GM21723 (cell line): ENCODE measurements around the gene OR4C13.
"Not testable (repeated sequence)": the region's sequence is repeated elsewhere in the genome, so short reads cannot be mapped to it uniquely, and the experiment has no call there.

Experiments used
- ATAC-seq: cut with Tn5 transposase; IDR thresholded peaks from one replicate; pipeline ENCODE4 v1.9.1; 2021; ENCODE audit warnings: mild to moderate bottlenecking, moderate library complexity; ENCODE audit not compliant: unreplicated experiment

The OR4C13 gene

GRCh38 chr11:49952091-49952490 lies at the start of gene OR4C13:
Gene OR4C13, plus strand, starts transcription at chr11:49952391. Its CDS starts 32 bp downstream, at chr11:49952423.
- no peak for ATAC-seq

GRCh38 chr11:49911516-49911915 lies 40.7 kb upstream of the OR4C13 start:
- not testable (repeated sequence) for ATAC-seq

- ATAC-seq = not testable (repeated sequence)
These were observed 3.5 kb upstream of the OR4C13 start for GRCh38 chr11:49948701-49949100.

GRCh38 chr11:49973439-49973838 lies 21.2 kb downstream of the OR4C13 start:
- ATAC-seq = not testable (repeated sequence)

- ATAC-seq = not testable (repeated sequence)
These were observed 30.2 kb downstream of the OR4C13 start, which contains the start of gene OR4C12 for GRCh38 chr11:49982435-49982834. Gene OR4C12, minus strand, starts transcription at chr11:49982535. Its CDS starts 34 bp downstream, at chr11:49982501.

- ATAC-seq = no peak
These were observed 43.4 kb downstream of the OR4C13 start for GRCh38 chr11:49995565-49995964.
